ENCODE data around the gene SPOCK2. TPM values are rescaled to one million over a fixed set of nuclear protein-coding genes. Genes with fewer than 3 reads are reported as not detected.

SPOCK2 gene
- polyA plus RNA-seq, 1 of the 3 experiments (the other 2 are of a cell fraction): 0.18 TPM

GRCh38 chr10:72121389-72121788 is 33.0 kb upstream of the SPOCK2 start (continued):
- TF ChIP-seq RFX5 (IDR thresholded peaks at IDR 0.05; ENCODE audit: low read length) (no peak), TAF1 (IDR thresholded peaks at IDR 0.05; ENCODE audit: borderline replicate concordance, low read depth, low read length) (no peak)

GRCh38 chr10:72116372-72116771 is 28.0 kb upstream of the SPOCK2 start:
- TF ChIP-seq YY1 (IDR thresholded peaks at IDR 0.05; ENCODE audit: low read depth) (no peak), GATA2 (CRISPR knock-in tag; IDR thresholded peaks at IDR 0.05) (no peak), CHD2 (IDR thresholded peaks at IDR 0.05; ENCODE audit: low read length, partially characterized antibody) (no peak), FOSL2 (IDR thresholded peaks at IDR 0.05; ENCODE audit: borderline replicate concordance, low read depth) (no peak), FOXJ3 (CRISPR knock-in tag; IDR thresholded peaks at IDR 0.05) (no peak)
- H3K4me1 ChIP-seq (ENCODE audit: control insufficient read depth in 1 of 2, insufficient read depth in 2 of 2, low read depth in 1 of 2, low read length in 1 of 2): no peaks in the 10 kb centered on the region
- DNase-seq: no peak
- no peaks in the 10 kb centered on the region for H3F3A ChIP-seq (replicated peaks; ENCODE audit: insufficient read depth)
- ChIA-PET CTCF (interaction anchor here (1.3 to 2.4 kb wide), 3 partner anchors 9 to 24 kb away, joined by 3 to 8 read pairs (median 4); no protein-coding TSS in a partner anchor), POLR2A (no interaction called here)
- no peaks in the 10 kb centered on the region for H4K20me1 ChIP-seq (ENCODE audit: insufficient read depth)
- H3K9ac ChIP-seq: no peak overlapping the region
- no peak overlapping the region for H3K27ac ChIP-seq (ENCODE audit: low read depth in 2 of 2, low read length in 1 of 2)
- H3K4me2 ChIP-seq: no peak overlapping the region
- H3K27me3 ChIP-seq (ENCODE audit: insufficient read depth): no peaks in the 10 kb centered on the region
- H3K36me3 ChIP-seq (replicated peaks in 1 of 2; ENCODE audit: control insufficient read depth in 1 of 2, insufficient read depth in 2 of 2, low read length in 1 of 2): peaks cover 2 to 27% of the 10 kb centered on the region in 2 experiments
- no peaks in the 10 kb centered on the region for H3K79me2 ChIP-seq (ENCODE audit: insufficient read depth)
- WGBS (ENCODE audit: low lambda C conversion rate): 85% methylated on average over 2 of the region's 2 CpGs
- H3K9me3 ChIP-seq: no peaks in the 10 kb centered on the region
- no peaks in the 10 kb centered on the region for H3K9me2 ChIP-seq
- H2AFZ ChIP-seq (ENCODE audit: low read depth): no peak overlapping the region
- no peak overlapping the region for H3K4me3 ChIP-seq (ENCODE audit: low read depth in 2 of 2, low read length in 1 of 2)

GRCh38 chr10:72114706-72115450 is 26.5 kb upstream of the SPOCK2 start:
- no peak for TF ChIP-seq YY1 (IDR thresholded peaks at IDR 0.05; ENCODE audit: low read depth)
- no peak for TF ChIP-seq SMC3 (IDR thresholded peaks at IDR 0.05; ENCODE audit: low read depth, low read length)
- no peak for TF ChIP-seq NFIC (IDR thresholded peaks at IDR 0.05; ENCODE audit: borderline replicate concordance)
- no peak for TF ChIP-seq MXI1 (IDR thresholded peaks at IDR 0.05; ENCODE audit: low read depth, low read length)
- no peak for TF ChIP-seq EP300 (IDR thresholded peaks at IDR 0.05; ENCODE audit: borderline replicate concordance in 1 of 2, low read depth in 1 of 2, low read length in 1 of 2)
- TF ChIP-seq FOXM1 (IDR thresholded peaks at IDR 0.05; ENCODE audit: low read depth): no peak
- TF ChIP-seq RCOR1 (IDR thresholded peaks at IDR 0.05; ENCODE audit: low read length): no peak
- TF ChIP-seq FOXJ3 (CRISPR knock-in tag; IDR thresholded peaks at IDR 0.05): no peak
- H3K27ac ChIP-seq (ENCODE audit: low read depth in 2 of 2, low read length in 1 of 2): no peak overlapping the region

More at GRCh38 chr10:72114706-72115450, 26.5 kb upstream of the SPOCK2 start:
- DNase-seq: no peak
- POLR2A ChIA-PET: no interaction called here
- H4K20me1 ChIP-seq (ENCODE audit: insufficient read depth): no peaks in the 10 kb centered on the region
- no peak overlapping the region for H3K9ac ChIP-seq
- H3K9me2 ChIP-seq: no peaks in the 10 kb centered on the region
- no peak overlapping the region for H3K4me3 ChIP-seq (ENCODE audit: low read depth in 2 of 2, low read length in 1 of 2)
- H3K4me2 ChIP-seq: no peak overlapping the region
- H3K36me3 ChIP-seq (replicated peaks in 1 of 2; ENCODE audit: control insufficient read depth in 1 of 2, insufficient read depth in 2 of 2, low read length in 1 of 2): peaks cover 2 to 23% of the 10 kb centered on the region in 2 experiments
- H3K4me1 ChIP-seq (ENCODE audit: control insufficient read depth in 1 of 2, insufficient read depth in 2 of 2, low read depth in 1 of 2, low read length in 1 of 2): peaks cover 0 to 4% of the 10 kb centered on the region in 2 experiments; a peak in 2 of 4 replicates
- H2AFZ ChIP-seq (ENCODE audit: low read depth): no peak overlapping the region
- no peaks in the 10 kb centered on the region for H3K79me2 ChIP-seq (ENCODE audit: insufficient read depth)
- H3K9me3 ChIP-seq: no peaks in the 10 kb centered on the region
- no peaks in the 10 kb centered on the region for H3K27me3 ChIP-seq (ENCODE audit: insufficient read depth)
- 86% methylated on average over 2 of the region's 2 CpGs for WGBS (ENCODE audit: low lambda C conversion rate)
- CTCF ChIA-PET: interaction anchor here (1.5 to 2.4 kb wide), 2 partner anchors 7 to 11 kb away, joined by 4 to 8 read pairs; no protein-coding TSS in a partner anchor
- H3F3A ChIP-seq (replicated peaks; ENCODE audit: insufficient read depth): no peaks in the 10 kb centered on the region
